A549 (cell line): ENCODE measurements around the gene STAT2. TPM values are rescaled to one million over a fixed set of nuclear protein-coding genes. Genes with fewer than 3 reads are reported as not detected.

Source experiments
- ATAC-seq, 2 experiments: fragments of 200-7000 bp in 1 of 2; fragments of >200 bp in 1 of 2; cut with Nextera tagmentation in 1 of 2; cut with Tn5 transposase in 1 of 2; 3 replicates each; pipeline versions ENCODE4 v1.8.0 to v1.9.1; 2018 to 2020; ENCODE audit warnings: mild to moderate bottlenecking in 1 of 2, moderate library complexity in 1 of 2
- CTCF ChIA-PET: fragments of 300-600 bp; sonication (Branson Sonifier 250); formaldehyde crosslinking; extraction: SDS; loops from one replicate; lab custom pipeline; 2021; ENCODE audit warnings: antibody characterized with exemption, inconsistent platforms; lab: Yijun Ruan, JAX
- POLR2A ChIA-PET: fragments of 350-600 bp; formaldehyde crosslinking; extraction: SDS; loops from one replicate; lab custom pipeline; 2021; ENCODE audit warnings: antibody characterized with exemption, inconsistent platforms; lab: Yijun Ruan, JAX
- DNase-seq, 2 experiments: peaks; one replicate each; pipeline versions ENCODE4 v3.0.0 to v3.0.0-alpha.2; 2011 to 2016; ENCODE audit warnings: low read depth in 1 of 2, low spot score in 1 of 2
- FAIRE-seq: peaks from 2 replicates; lab custom pipeline; 2011; peaks lifted over from hg19 to GRCh38; lab: Jason Lieb, UNC
- H3K27ac ChIP-seq, 2 experiments: fragments of >200 bp; sonication (Bioruptor Twin); formaldehyde crosslinking; 3 replicates each; pipeline ENCODE4 v1.5.1; 2016 to 2017
- H3K4me1 ChIP-seq: fragments of >200 bp; sonication (Bioruptor Twin); formaldehyde crosslinking; 3 replicates; pipeline ENCODE4 v1.6.1; 2016
- H3K4me2 ChIP-seq: fragments of >200 bp; sonication (Bioruptor Twin); formaldehyde crosslinking; 3 replicates; pipeline ENCODE4 v1.6.1; 2016
- H3K4me3 ChIP-seq: fragments of >200 bp; sonication (Bioruptor Twin); formaldehyde crosslinking; 3 replicates; pipeline ENCODE4 v1.5.1; 2016
- H3K9me3 ChIP-seq: fragments of >200 bp; sonication (Bioruptor Twin); formaldehyde crosslinking; 3 replicates; pipeline ENCODE4 v1.6.1; 2016
- BHLHE40 ChIP-seq: IDR thresholded peaks from 2 replicates; pipeline ENCODE4 v1.6.1; 2012; ENCODE audit warnings: low read depth, low read length, inconsistent platforms
- CBX2 ChIP-seq: fragments of 200-600 bp; sonication (generic); IDR thresholded peaks from 2 replicates; pipeline ENCODE4 v1.6.1; 2016; ENCODE audit warnings: low read depth, mild to moderate bottlenecking, borderline replicate concordance
- CEBPB ChIP-seq, 2 experiments: fragments of >200 bp in 1 of 2; sonication (Bioruptor Twin) in 1 of 2; formaldehyde crosslinking in 1 of 2; IDR thresholded peaks; 2 replicates each; pipeline ENCODE4 v1.6.1; 2012 to 2016
- ESRRA ChIP-seq: fragments of 150-350 bp; IDR thresholded peaks from 2 replicates; pipeline ENCODE4 v1.6.1; 2014; ENCODE audit warnings: mild to moderate bottlenecking, low read length, borderline replicate concordance
- FOSB ChIP-seq: fragments of 250-450 bp; sonication (Bioruptor Pico); IDR thresholded peaks from 2 replicates; pipeline ENCODE4 v1.5.0; 2020; ENCODE audit warnings: mild to moderate bottlenecking, moderate library complexity
- HOXA7 ChIP-seq: fragments of 250-450 bp; sonication (Bioruptor Pico); IDR thresholded peaks from 2 replicates; pipeline ENCODE4 v1.5.0; 2020; ENCODE audit warnings: mild to moderate bottlenecking, moderate library complexity
- JUN ChIP-seq, 2 experiments: fragments of >200 bp; sonication (Bioruptor Twin); formaldehyde crosslinking; IDR thresholded peaks; 2 replicates in 1 of 2; 3 replicates in 1 of 2; pipeline ENCODE4 v1.6.1; 2016 to 2017
- JUNB ChIP-seq: fragments of >200 bp; sonication (Bioruptor Twin); formaldehyde crosslinking; IDR thresholded peaks from 2 replicates; pipeline ENCODE4 v1.6.1; 2016
- KDM1A ChIP-seq: fragments of 200-600 bp; sonication (generic); IDR thresholded peaks from 2 replicates; pipeline ENCODE4 v1.6.1; 2016; ENCODE audit warnings: low read depth, mild to moderate bottlenecking
- MAZ ChIP-seq: fragments of 150-350 bp; IDR thresholded peaks from 2 replicates; pipeline ENCODE4 v1.6.1; 2014; ENCODE audit warnings: antibody characterized with exemption, low read depth, low read length, borderline replicate concordance
- POLR2A ChIP-seq: IDR thresholded peaks from 2 replicates; pipeline ENCODE4 v1.6.1; 2012; ENCODE audit warnings: mild to moderate bottlenecking, low read length
- POLR2AphosphoS2 ChIP-seq: conservative IDR thresholded peaks from 2 replicates; pipeline ENCODE4 v1.6.1; 2012; ENCODE audit warnings: low read length, improper control_type of control experiment, inconsistent platforms
- RAD21 ChIP-seq, 2 experiments: fragments of >200 bp in 1 of 2; sonication (Bioruptor Twin) in 1 of 2; formaldehyde crosslinking in 1 of 2; IDR thresholded peaks in 1 of 2; conservative IDR thresholded peaks in 1 of 2; 2 replicates in 1 of 2; 3 replicates in 1 of 2; pipeline ENCODE4 v1.6.1; 2012 to 2018; ENCODE audit warnings: inconsistent platforms in 1 of 2
- RNF2 ChIP-seq: fragments of 200-600 bp; sonication (generic); IDR thresholded peaks from 2 replicates; pipeline ENCODE4 v1.6.1; 2016; ENCODE audit warnings: low read depth, mild to moderate bottlenecking, antibody characterized with exemption, moderate library complexity, borderline replicate concordance
- SMC3 ChIP-seq: fragments of >200 bp; sonication (Bioruptor Twin); formaldehyde crosslinking; IDR thresholded peaks from 3 replicates; pipeline ENCODE4 v1.6.1; 2018; ENCODE audit warnings: inconsistent platforms
- SREBF2 ChIP-seq: fragments of 450-650 bp; IDR thresholded peaks from 2 replicates; pipeline ENCODE4 v1.6.1; 2014; ENCODE audit warnings: mild to moderate bottlenecking, moderate library complexity
- TP53 ChIP-seq: fragments of 250-450 bp; sonication (Bioruptor Pico); IDR thresholded peaks from 2 replicates; pipeline ENCODE4 v1.5.0; 2021; ENCODE audit warnings: mild to moderate bottlenecking, moderate library complexity
- ZC3H11A ChIP-seq: fragments of 450-650 bp; IDR thresholded peaks from 2 replicates; pipeline ENCODE4 v1.6.1; 2014; ENCODE audit warnings: antibody characterized with exemption, mild to moderate bottlenecking
- ZFP36 ChIP-seq: fragments of 450-650 bp; IDR thresholded peaks from 2 replicates; pipeline ENCODE4 v1.6.1; 2014; ENCODE audit warnings: borderline replicate concordance; ENCODE audit not compliant: partially characterized antibody
- ZSCAN20 ChIP-seq: fragments of 250-450 bp; sonication (Bioruptor Pico); IDR thresholded peaks from 2 replicates; pipeline ENCODE4 v1.8.0; 2022; ENCODE audit warnings: mild to moderate bottlenecking, moderate library complexity
- WGBS: methylation state at CpG from one replicate; pipeline ENCODE4 v1.1.6; 2017; ENCODE audit errors: missing lambda C conversion rate; 5-methylcytosine and 5-hydroxymethylcytosine counted together
- polyA plus RNA-seq, 4 experiments: library from polyadenylated mRNA; depleted of rRNA in 3 of 4; stranded (reverse); fragments of >200 nt; fragmentation: RNase III in 1 of 4; extraction: RNeasy Plus Mini Kit Qiagen cat#74134 plus additional on column Dnase treatment in 1 of 4; gene quantifications; 2 replicates in 3 of 4; 3 replicates in 1 of 4; pipeline ENCODE4 v1.2.3, GENCODE V29; 2011 to 2017
- TF ChIP-seq, protein P1 (sequence below): fragments of 250-450 bp; sonication (Bioruptor Pico); IDR thresholded peaks from 2 replicates; pipeline ENCODE4 v1.5.0; 2020; ENCODE audit warnings: low read depth, mild to moderate bottlenecking, moderate library complexity
- TF ChIP-seq, protein P2 (sequence below): IDR thresholded peaks from 2 replicates; pipeline ENCODE4 v1.6.1; 2012
- TF ChIP-seq, protein P3 (sequence below): IDR thresholded peaks from 2 replicates; pipeline ENCODE4 v1.6.1; 2012
- TF ChIP-seq, protein P4 (sequence below): fragments of >200 bp; sonication (Bioruptor Twin); formaldehyde crosslinking; IDR thresholded peaks from 2 replicates; pipeline ENCODE4 v1.6.1; 2016
- TF ChIP-seq, protein P5 (sequence below): fragments of >200 bp; sonication (Bioruptor Twin); formaldehyde crosslinking; IDR thresholded peaks from 3 replicates; pipeline ENCODE4 v1.5.1; 2016
- TF ChIP-seq, protein P6 (sequence below): fragments of 450-650 bp; IDR thresholded peaks from 2 replicates; pipeline ENCODE4 v1.6.1; 2014; ENCODE audit warnings: antibody characterized with exemption

Gene STAT2
- polyA plus RNA-seq, 2 of the 4 experiments (the other 2 are of a cell fraction), result 22.2 to 29.5 TPM

DNA sequence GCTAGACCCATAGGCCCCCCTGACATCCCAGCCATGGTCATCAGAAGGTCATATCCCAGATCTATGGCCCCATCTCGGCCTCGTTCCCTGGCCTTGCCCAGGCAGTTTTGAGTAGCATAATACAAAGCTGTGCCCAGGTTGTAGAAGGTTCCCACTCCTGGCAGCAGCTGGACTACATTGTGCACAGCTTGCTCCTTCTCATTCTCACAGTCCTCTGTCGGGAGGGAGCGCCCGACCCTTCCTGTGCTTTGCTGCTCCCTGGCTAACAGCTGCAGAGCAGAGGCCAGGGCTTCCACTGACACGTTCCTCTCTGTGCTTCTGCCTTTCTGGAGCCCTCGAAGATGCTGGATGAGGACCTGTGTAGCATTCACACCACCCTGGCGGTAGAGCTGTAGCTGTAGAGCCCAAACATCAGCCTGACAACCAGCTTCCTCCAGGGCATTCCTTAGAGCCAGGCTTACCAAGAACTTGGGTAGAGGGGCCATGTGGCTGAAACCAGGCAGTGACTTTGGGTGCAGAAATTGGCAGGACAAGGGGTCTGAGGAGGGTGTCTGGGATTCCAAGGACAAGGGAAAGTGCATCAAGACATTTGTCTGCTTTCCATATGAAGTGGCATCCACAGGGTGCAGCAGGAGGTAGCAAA is 1.7 kb upstream of the STAT2 start:
- no peak overlapping the region for H3K4me3 ChIP-seq
- H3K4me2 ChIP-seq, result peak overlapping the region; percentile 76; the same call in 2 of the 3 replicates
- FAIRE-seq (no peak), DNase-seq (no peak), ATAC-seq (no peak)
- ChIA-PET CTCF (interaction anchor here (0.5 to 2.3 kb wide), 6 partner anchors 9 to 211 kb away, joined by 3 to 8 read pairs (median 3); partner anchors contain the start of gene SMARCC2), POLR2A (interaction anchor here (1.5 to 2.3 kb wide), 3 partner anchors 8 to 46 kb away, joined by 3 to 21 read pairs (median 13); partner anchors contain the start of genes CNPY2 and PAN2)
- H3K27ac ChIP-seq, result no peak overlapping the region; a peak in 1 of 6 replicates
- no peaks in the 10 kb centered on the region for H3K9me3 ChIP-seq
- TF ChIP-seq JUNB, result no peak
- no peak for TF ChIP-seq FOSB (CRISPR knock-in tag)
- no peak for TF ChIP-seq BHLHE40
- 89% methylated on average over 8 of the region's 8 CpGs for WGBS
- peaks cover 8% of the 10 kb centered on the region for H3K4me1 ChIP-seq

DNA sequence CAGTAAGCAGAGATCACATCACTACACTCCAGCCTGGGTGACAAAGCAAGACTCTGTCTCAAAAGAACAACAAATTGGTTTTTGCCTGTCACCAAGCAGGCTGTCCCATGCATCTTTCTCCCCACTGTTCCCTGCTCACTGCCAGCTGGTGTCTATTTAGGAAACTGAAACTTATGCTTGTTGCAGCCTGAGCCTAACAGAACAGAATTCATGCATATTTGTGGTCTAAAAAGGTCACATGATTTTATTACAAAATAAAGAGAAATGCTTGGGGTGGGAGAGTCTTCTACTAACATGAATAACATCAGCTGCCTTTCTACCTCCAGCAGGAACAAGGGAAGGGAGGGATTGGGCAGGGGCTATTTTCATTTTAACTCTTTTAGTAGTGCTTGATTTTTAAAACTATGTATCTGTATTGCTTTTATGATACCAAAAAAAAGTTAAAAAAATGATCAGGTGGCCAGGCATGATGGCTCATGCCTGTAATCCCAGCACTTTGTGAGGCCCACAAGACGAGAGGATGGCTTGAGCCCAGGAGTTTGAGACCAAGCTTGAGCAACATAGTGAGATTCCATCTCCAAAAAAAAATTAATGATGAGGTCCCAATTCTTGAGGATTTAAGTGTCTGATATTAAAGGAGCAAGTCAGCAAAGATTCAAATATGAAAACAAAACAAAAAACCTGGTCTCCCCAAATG is 923 bp downstream of the STAT2 start:
- FAIRE-seq, result no peak
- ChIA-PET CTCF (interaction anchor here (0.6 to 2.4 kb wide), 9 partner anchors 7 to 170 kb away, joined by 3 to 9 read pairs (median 4); partner anchors contain the start of genes CNPY2 and SMARCC2), POLR2A (interaction anchor here (1.6 to 2.3 kb wide), 4 partner anchors 25 to 137 kb away, joined by 8 to 21 read pairs (median 12); partner anchors contain the start of genes PAN2, RNF41 and TIMELESS)
- Histone ChIP-seq H3K9me3 (no peaks in the 10 kb centered on the region), H3K4me3 (peak overlapping the region; percentile 75), H3K27ac (peak overlapping the region; percentile 75 to 89; a peak in 5 of 6 replicates), H3K4me1 (peaks cover 8% of the 10 kb centered on the region), H3K4me2 (peak overlapping the region; percentile 82)
- WGBS, result 23% methylated on average over 1 of the region's 1 CpG
- no peak for TF ChIP-seq POLR2A
- no peak for TF ChIP-seq ZSCAN20 (CRISPR knock-in tag)
- no peak for TF ChIP-seq SREBF2
- TF ChIP-seq KDM1A, result no peak
- TF ChIP-seq RNF2, result no peak
- no peak for TF ChIP-seq ESRRA
- TF ChIP-seq MAZ, result no peak
- TF ChIP-seq, protein P1, sequence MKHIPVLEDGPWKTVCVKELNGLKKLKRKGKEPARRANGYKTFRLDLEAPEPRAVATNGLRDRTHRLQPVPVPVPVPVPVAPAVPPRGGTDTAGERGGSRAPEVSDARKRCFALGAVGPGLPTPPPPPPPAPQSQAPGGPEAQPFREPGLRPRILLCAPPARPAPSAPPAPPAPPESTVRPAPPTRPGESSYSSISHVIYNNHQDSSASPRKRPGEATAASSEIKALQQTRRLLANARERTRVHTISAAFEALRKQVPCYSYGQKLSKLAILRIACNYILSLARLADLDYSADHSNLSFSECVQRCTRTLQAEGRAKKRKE (CRISPR knock-in tag), result no peak
- TF ChIP-seq, protein P2, sequence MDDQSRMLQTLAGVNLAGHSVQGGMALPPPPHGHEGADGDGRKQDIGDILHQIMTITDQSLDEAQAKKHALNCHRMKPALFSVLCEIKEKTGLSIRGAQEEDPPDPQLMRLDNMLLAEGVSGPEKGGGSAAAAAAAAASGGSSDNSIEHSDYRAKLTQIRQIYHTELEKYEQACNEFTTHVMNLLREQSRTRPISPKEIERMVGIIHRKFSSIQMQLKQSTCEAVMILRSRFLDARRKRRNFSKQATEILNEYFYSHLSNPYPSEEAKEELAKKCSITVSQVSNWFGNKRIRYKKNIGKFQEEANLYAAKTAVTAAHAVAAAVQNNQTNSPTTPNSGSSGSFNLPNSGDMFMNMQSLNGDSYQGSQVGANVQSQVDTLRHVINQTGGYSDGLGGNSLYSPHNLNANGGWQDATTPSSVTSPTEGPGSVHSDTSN, result no peak
- TF ChIP-seq, protein P3, sequence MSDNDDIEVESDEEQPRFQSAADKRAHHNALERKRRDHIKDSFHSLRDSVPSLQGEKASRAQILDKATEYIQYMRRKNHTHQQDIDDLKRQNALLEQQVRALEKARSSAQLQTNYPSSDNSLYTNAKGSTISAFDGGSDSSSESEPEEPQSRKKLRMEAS, result no peak
- TF ChIP-seq, protein P4, sequence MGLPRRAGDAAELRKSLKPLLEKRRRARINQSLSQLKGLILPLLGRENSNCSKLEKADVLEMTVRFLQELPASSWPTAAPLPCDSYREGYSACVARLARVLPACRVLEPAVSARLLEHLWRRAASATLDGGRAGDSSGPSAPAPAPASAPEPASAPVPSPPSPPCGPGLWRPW, result no peak
- TF ChIP-seq HOXA7 (CRISPR knock-in tag), result no peak
- no peak for TF ChIP-seq RAD21 (conservative IDR thresholded peaks at IDR 0.05 in 1 of 2, IDR thresholded peaks at IDR 0.05 in 1 of 2)
- no peak for TF ChIP-seq ZFP36
- TF ChIP-seq CBX2, result no peak
- no peak for TF ChIP-seq ZC3H11A
- no peak for TF ChIP-seq JUNB
- ATAC-seq, result no peak
- no peak for DNase-seq

DNA sequence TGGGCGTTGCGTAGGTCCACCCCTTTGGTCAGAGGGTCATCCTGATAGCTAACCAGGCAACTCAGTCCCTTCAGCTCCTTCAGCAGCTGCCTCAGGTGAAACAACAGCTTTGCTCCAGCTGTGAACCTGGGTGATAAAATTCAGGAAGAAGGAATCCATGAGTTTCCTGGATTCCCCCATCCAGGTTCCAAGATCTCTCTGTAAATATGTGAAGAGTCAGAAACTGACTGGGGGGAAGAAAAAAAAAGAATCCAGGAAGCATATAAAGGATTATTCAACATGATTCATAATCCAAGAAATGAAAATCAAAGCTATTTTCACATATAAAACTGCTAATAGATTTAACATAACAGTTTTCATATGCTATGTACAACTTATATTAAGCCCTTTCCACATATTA is 8.6 kb downstream of the STAT2 start:
- Histone ChIP-seq H3K4me3 (no peak overlapping the region), H3K4me2 (no peak overlapping the region), H3K9me3 (no peaks in the 10 kb centered on the region), H3K4me1 (no peaks in the 10 kb centered on the region), H3K27ac (no peak overlapping the region)
- TF ChIP-seq, protein P4, result no peak
- TF ChIP-seq POLR2AphosphoS2 (no peak), TP53 (CRISPR knock-in tag) (no peak), JUN (IDR thresholded peaks at IDR 0.05) (no peak), SMC3 (no peak), MAZ (no peak), CEBPB (IDR thresholded peaks at IDR 0.05) (no peak), CBX2 (no peak), KDM1A (no peak)
- TF ChIP-seq, protein P3, result no peak
- TF ChIP-seq, protein P5, sequence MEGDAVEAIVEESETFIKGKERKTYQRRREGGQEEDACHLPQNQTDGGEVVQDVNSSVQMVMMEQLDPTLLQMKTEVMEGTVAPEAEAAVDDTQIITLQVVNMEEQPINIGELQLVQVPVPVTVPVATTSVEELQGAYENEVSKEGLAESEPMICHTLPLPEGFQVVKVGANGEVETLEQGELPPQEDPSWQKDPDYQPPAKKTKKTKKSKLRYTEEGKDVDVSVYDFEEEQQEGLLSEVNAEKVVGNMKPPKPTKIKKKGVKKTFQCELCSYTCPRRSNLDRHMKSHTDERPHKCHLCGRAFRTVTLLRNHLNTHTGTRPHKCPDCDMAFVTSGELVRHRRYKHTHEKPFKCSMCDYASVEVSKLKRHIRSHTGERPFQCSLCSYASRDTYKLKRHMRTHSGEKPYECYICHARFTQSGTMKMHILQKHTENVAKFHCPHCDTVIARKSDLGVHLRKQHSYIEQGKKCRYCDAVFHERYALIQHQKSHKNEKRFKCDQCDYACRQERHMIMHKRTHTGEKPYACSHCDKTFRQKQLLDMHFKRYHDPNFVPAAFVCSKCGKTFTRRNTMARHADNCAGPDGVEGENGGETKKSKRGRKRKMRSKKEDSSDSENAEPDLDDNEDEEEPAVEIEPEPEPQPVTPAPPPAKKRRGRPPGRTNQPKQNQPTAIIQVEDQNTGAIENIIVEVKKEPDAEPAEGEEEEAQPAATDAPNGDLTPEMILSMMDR, result no peak
- TF ChIP-seq, protein P6, sequence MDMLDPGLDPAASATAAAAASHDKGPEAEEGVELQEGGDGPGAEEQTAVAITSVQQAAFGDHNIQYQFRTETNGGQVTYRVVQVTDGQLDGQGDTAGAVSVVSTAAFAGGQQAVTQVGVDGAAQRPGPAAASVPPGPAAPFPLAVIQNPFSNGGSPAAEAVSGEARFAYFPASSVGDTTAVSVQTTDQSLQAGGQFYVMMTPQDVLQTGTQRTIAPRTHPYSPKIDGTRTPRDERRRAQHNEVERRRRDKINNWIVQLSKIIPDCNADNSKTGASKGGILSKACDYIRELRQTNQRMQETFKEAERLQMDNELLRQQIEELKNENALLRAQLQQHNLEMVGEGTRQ, result no peak
- FAIRE-seq (no peak), ATAC-seq (no peak), DNase-seq (no peak)
- ChIA-PET POLR2A (no interaction called here), CTCF (interaction anchor here (1.0 to 2.1 kb wide), 2 partner anchors 9 to 114 kb away, joined by 4 to 6 read pairs; partner anchors contain the start of gene STAT2)
- 96% methylated on average over 2 of the region's 2 CpGs for WGBS
